Epithelial cell of esophagus (primary cell): Measurements from ENCODE around the gene DHX57.

Experiments
- DNase-seq: peaks from one replicate; pipeline ENCODE4 v3.0.0; 2010; ENCODE audit warnings: low read depth
- H3K4me3 ChIP-seq: 2 replicates; pipeline ENCODE4 v1.5.1; 2011; ENCODE audit warnings: mild to moderate bottlenecking, low read length, control low read depth
- CTCF ChIP-seq: IDR thresholded peaks from 2 replicates; pipeline ENCODE4 v1.5.1; 2011; ENCODE audit warnings: low read depth, mild to moderate bottlenecking, low read length, control low read depth, inconsistent platforms; ENCODE audit not compliant: insufficient read depth; ENCODE audit errors: missing control alignments

DHX57 gene

GRCh38 chr2:38748391-38748790 lies 127.3 kb downstream of the DHX57 start:
- no peak for TF ChIP-seq CTCF
- no peak overlapping the region for H3K4me3 ChIP-seq
- no peak for DNase-seq

- no peak for DNase-seq
- TF ChIP-seq CTCF: no peak
- no peak overlapping the region for H3K4me3 ChIP-seq
Observed at GRCh38 chr2:38747819-38748218, 127.9 kb downstream of the DHX57 start.
